ENCODE measurements around the gene SLC4A1AP. TPM values are rescaled to one million over a fixed set of nuclear protein-coding genes. Genes with fewer than 3 reads are reported as not detected.

SLC4A1AP gene
- total and polyA plus RNA-seq, 10 of the 15 experiments (the other 5 are each of a cell fraction or from before 2014, with no cell fraction given): 6.5 to 30.1 (median 21.5) TPM

GRCh38 chr2:27640722-27641245, 22.9 kb upstream of the SLC4A1AP start:
- no TSS peak for BruUV-seq (replicated peaks)
- ChIA-PET POLR2A (no interaction called here), RAD21 (ENCODE audit: unreplicated experiment) (no interaction called here), CTCF (interaction anchor here (0.8 kb wide), 1 partner anchor 23 kb away, joined by 3 read pairs; the partner anchor contains the start of genes SLC4A1AP and SUPT7L), SMC1A (ENCODE audit: uncharacterized antibody, unreplicated experiment) (interaction anchor here (1.0 kb wide), 1 partner anchor 14 kb away, joined by 3 read pairs; no protein-coding TSS in a partner anchor)
- no peaks in the 10 kb centered on the region for H3K4me1 ChIP-seq (ENCODE audit: control insufficient read depth, insufficient read depth, low read length)
- peaks cover 0 to 25% of the 10 kb centered on the region in 2 experiments; a peak in 2 of 4 replicates for H3K36me3 ChIP-seq (ENCODE audit: control insufficient read depth in 2 of 2, insufficient read depth in 2 of 2, low read length in 1 of 2)
- no peak overlapping the region for H3K4me2 ChIP-seq (ENCODE audit: control insufficient read depth, insufficient read depth)
- FAIRE-seq: no peak
- intact Hi-C loops (cut with micrococcal nuclease; ENCODE audit: unreplicated experiment): no loop called here
- no peak overlapping the region for H3K27ac ChIP-seq (ENCODE audit: control insufficient read depth, insufficient read depth)
- in situ Hi-C loops (cut with MboI): no loop called here
- no peak for DNase-seq (ENCODE audit: low read depth, low spot score)
- no peaks in the 10 kb centered on the region for H3K79me2 ChIP-seq (ENCODE audit: control insufficient read depth, insufficient read depth, low read length)
- WGBS (ENCODE audit: insufficient coverage, insufficient replicate concordance, low lambda C conversion rate, missing lambda C conversion rate): 76% methylated on average over 2 of the region's 2 CpGs
- H2AFZ ChIP-seq (ENCODE audit: control insufficient read depth, low read depth, low read length): no peak overlapping the region
- H3K4me3 ChIP-seq: no peak overlapping the region
- no peaks in the 10 kb centered on the region for H4K20me1 ChIP-seq (ENCODE audit: control insufficient read depth, insufficient read depth)
- H3K9ac ChIP-seq (ENCODE audit: control insufficient read depth, insufficient read depth, low read length): no peak overlapping the region
- H3K27me3 ChIP-seq (replicated peaks in 1 of 2; ENCODE audit: control insufficient read depth in 2 of 2, insufficient read depth in 2 of 2, low read length in 1 of 2): no peaks in the 10 kb centered on the region
- ATAC-seq: no peak
- no peaks in the 10 kb centered on the region for H3K9me3 ChIP-seq (replicated peaks; ENCODE audit: control insufficient read depth, insufficient read depth, low read length)
- TF ChIP-seq ZZZ3 (IDR thresholded peaks at IDR 0.05; ENCODE audit: control insufficient read depth, insufficient read length, low read depth) (no peak), IRF4 (IDR thresholded peaks at IDR 0.05; ENCODE audit: low read depth, low read length) (no peak), RELB (IDR thresholded peaks at IDR 0.05; ENCODE audit: low read depth) (no peak), NFXL1 (IDR thresholded peaks at IDR 0.05; ENCODE audit: borderline replicate concordance) (no peak), FOXM1 (IDR thresholded peaks at IDR 0.05; ENCODE audit: low read depth, low read length) (no peak), POLR2AphosphoS2 (IDR thresholded peaks at IDR 0.05; ENCODE audit: low read depth, low read length) (no peak), RFX5 (IDR thresholded peaks at IDR 0.05; ENCODE audit: low read depth, low read length) (no peak), ATF2 (IDR thresholded peaks at IDR 0.05; ENCODE audit: low read length) (no peak), IKZF1 (conservative IDR thresholded peaks at IDR 0.05) (no peak), HDAC6 (IDR thresholded peaks at IDR 0.05; ENCODE audit: unreplicated experiment) (no peak), PML (IDR thresholded peaks at IDR 0.05; ENCODE audit: low read length) (no peak), CHD1 (IDR thresholded peaks at IDR 0.05; ENCODE audit: low read depth, low read length) (no peak), CTCF (IDR thresholded peaks at IDR 0.05 in 2 of 3, conservative IDR thresholded peaks at IDR 0.05 in 1 of 3; ENCODE audit: control insufficient read depth in 2 of 3, extremely low read depth in 1 of 3, insufficient read depth in 1 of 3, low read depth in 3 of 3, low read length in 3 of 3) (no peak), POU2F2 (IDR thresholded peaks at IDR 0.05; ENCODE audit: borderline replicate concordance, low read depth, low read length) (no peak), SREBF2 (IDR thresholded peaks at IDR 0.05; ENCODE audit: low read length) (no peak), CEBPZ (IDR thresholded peaks at IDR 0.05; ENCODE audit: low read depth, low read length) (no peak), IKZF2 (IDR thresholded peaks at IDR 0.05) (no peak)
